ENCODE measurements around the gene TNFAIP8L1.

Gene TNFAIP8L1

DNA sequence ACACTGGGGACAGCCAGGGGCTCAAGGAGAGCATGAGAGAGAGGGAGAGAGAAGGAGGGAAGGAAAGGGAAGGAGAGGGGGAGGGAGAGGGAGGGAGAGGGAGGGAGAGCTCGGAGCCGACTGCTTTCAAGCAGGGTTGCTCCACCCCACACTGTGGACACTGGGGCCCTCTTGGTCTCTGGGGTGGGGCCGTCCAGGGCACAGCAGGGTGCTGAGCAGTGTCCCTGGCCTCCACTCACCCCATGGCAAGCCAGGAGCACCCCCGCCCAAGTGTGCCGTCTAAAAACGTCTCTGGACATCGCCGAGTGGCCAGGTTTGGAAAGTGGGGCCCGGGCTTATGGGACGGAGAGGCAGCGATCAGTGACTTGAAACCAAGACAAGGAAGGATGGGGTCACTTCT is 63.4 kb downstream of the TNFAIP8L1 start:
- no peak for DNase-seq (ENCODE audit: low read depth, low spot score)

DNA sequence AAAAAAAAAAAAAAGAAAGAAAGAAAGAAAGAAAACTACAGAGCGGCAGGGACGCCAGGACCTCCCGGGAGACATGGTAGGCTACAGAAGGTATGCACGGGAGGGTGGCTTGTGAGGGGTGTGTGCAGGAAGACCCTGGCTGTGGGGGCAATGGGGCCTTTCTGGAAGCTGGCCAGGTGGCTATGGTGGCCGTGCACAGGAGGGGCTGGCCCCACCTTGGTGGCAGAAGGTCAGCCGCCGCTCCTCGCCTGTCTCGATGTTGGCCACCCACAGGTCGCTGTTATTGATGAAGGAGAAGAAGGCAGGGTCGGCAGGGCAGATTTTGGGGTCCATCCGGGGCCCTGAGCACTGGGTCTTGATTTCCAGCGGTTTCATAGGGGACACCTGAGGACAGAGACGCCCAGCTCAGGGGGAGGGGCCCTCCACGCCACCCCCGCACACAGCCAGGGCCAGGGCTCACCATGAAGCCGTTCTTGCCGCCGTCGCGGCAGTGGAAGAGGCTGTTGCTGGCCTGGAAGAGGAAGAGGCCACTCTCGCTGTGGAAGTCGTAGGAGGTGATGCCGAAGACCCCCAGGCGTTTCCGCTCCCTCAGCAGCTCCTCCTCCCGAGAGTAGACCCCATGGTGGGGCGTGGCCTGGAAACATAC is 64.5 kb downstream of the TNFAIP8L1 start:
- no peak for DNase-seq (ENCODE audit: low read depth, low spot score)

DNA sequence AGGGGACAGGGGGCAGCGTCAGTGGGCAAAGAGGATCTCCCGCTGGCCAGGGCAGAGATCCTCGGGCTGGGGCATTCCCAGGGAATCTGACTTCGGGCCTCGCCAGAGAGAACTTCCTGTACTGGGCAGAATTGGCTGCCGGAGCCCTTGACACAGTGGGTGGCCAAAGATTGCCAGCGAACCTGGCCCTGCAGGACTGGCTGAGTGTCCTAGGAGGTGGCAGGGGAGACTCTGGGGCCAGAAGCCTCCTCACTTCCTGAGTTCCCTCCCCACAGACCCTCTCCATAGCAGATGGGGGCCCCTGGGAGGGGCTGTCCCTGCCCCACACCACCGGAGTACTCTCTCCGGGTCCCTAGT is 65.0 kb downstream of the TNFAIP8L1 start:
- no peak for DNase-seq (ENCODE audit: low read depth, low spot score)

Data from brain pericyte (primary cell).